Peyer's patch (tissue), 4 donors: ENCODE data around the gene CLTA.

ENCODE experiments used
- POLR2A ChIP-seq, 2 donors: fragments of 450-650 bp; IDR thresholded peaks; one replicate each; pipeline ENCODE4 v1.5.1; 2017; ENCODE audit warnings: antibody characterized with exemption in 2 of 2, mild to moderate bottlenecking in 2 of 2, moderate library complexity in 2 of 2
- TF ChIP-seq, protein P1 (sequence below), 6 experiments: fragments of 450-650 bp in 4 of 6; fragments of 200-600 bp in 2 of 6; sonication (generic) in 1 of 6; IDR thresholded peaks; one replicate each; pipeline ENCODE4 v1.5.1; 2017 to 2019; ENCODE audit warnings: antibody characterized with exemption in 6 of 6, mild to moderate bottlenecking in 3 of 6, moderate library complexity in 1 of 6

DNA sequence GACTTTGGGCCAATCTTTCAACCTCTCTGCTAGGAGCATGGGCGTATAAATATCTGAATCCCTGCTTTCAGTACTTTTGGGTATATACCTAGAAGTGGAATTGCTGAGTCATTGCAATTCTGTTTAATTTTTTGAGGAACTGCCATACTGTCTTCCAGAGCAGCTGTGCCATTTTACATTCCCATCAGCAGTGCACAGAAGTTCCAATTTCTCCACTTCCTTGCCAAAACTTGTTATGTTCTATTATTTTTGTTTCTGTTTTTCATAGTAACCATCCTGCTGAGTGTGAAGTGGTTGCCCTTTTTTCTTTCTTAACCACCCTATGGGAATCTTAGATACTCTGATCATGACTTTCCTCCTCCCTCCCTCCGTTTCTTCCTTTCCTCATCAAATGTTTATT lies 32.6 kb upstream of the CLTA start:
- TF ChIP-seq, protein P1, sequence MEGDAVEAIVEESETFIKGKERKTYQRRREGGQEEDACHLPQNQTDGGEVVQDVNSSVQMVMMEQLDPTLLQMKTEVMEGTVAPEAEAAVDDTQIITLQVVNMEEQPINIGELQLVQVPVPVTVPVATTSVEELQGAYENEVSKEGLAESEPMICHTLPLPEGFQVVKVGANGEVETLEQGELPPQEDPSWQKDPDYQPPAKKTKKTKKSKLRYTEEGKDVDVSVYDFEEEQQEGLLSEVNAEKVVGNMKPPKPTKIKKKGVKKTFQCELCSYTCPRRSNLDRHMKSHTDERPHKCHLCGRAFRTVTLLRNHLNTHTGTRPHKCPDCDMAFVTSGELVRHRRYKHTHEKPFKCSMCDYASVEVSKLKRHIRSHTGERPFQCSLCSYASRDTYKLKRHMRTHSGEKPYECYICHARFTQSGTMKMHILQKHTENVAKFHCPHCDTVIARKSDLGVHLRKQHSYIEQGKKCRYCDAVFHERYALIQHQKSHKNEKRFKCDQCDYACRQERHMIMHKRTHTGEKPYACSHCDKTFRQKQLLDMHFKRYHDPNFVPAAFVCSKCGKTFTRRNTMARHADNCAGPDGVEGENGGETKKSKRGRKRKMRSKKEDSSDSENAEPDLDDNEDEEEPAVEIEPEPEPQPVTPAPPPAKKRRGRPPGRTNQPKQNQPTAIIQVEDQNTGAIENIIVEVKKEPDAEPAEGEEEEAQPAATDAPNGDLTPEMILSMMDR (IDR thresholded peaks at IDR 0.05), result no peak
- TF ChIP-seq POLR2A (IDR thresholded peaks at IDR 0.05), result no peak
